H7 (cell line): ENCODE measurements around the gene SLC24A3. TPM values are rescaled to one million over a fixed set of nuclear protein-coding genes. Genes with fewer than 3 reads are reported as not detected.

Experiments
- DNase-seq: peaks from one replicate; pipeline ENCODE4 v3.0.0; 2012
- H3K27me3 ChIP-seq: 2 replicates; pipeline ENCODE4 v1.6.0; 2011; ENCODE audit warnings: mild to moderate bottlenecking, low read length; ENCODE audit not compliant: control insufficient read depth, insufficient read depth
- H3K36me3 ChIP-seq: replicated peaks from 2 replicates; pipeline ENCODE4 v1.5.1; 2011; ENCODE audit warnings: low read length; ENCODE audit not compliant: control insufficient read depth, insufficient read depth
- H3K4me3 ChIP-seq: 2 replicates; pipeline ENCODE4 v1.5.1; 2011; ENCODE audit warnings: low read depth, mild to moderate bottlenecking, control low read depth, low read length, moderate library complexity; ENCODE audit not compliant: insufficient read depth
- total RNA-seq: library from RNA; depleted of rRNA; stranded (reverse); fragments of >200 nt; shearing (Covaris generic); gene quantifications from 2 replicates; pipeline ENCODE4 v1.2.3, GENCODE V29; 2014; rRNA removed

The SLC24A3 gene
- 0.44 and 0.48 TPM in 2 replicates for total RNA-seq

- Histone ChIP-seq H3K36me3 (no peaks in the 10 kb centered on the region), H3K4me3 (peak within 1 kb of the TSS; percentile 55), H3K27me3 (peaks cover 34% of the 10 kb centered on the region)
- DNase-seq: peak; percentile 82
Measured at GRCh38 chr20:19212469-19212815, at the start of gene SLC24A3. TSS of gene SLC24A3 (plus strand) at chr20:19212642.

- no peaks in the 10 kb centered on the region for H3K27me3 ChIP-seq
- DNase-seq: no peak
- no peaks in the 10 kb centered on the region for H3K36me3 ChIP-seq
- H3K4me3 ChIP-seq: no peak overlapping the region
Measured at GRCh38 chr20:19170148-19170547, 42.3 kb upstream of the SLC24A3 start.

GRCh38 chr20:19172637-19173036 is 39.8 kb upstream of the SLC24A3 start:
- no peaks in the 10 kb centered on the region for H3K27me3 ChIP-seq
- no peaks in the 10 kb centered on the region for H3K36me3 ChIP-seq
- DNase-seq: no peak
- no peak overlapping the region for H3K4me3 ChIP-seq

- H3K4me3 ChIP-seq: no peak overlapping the region
- H3K36me3 ChIP-seq: no peaks in the 10 kb centered on the region
- DNase-seq: no peak
- no peaks in the 10 kb centered on the region for H3K27me3 ChIP-seq
Measured at GRCh38 chr20:19176470-19177052, 35.9 kb upstream of the SLC24A3 start.

- no peaks in the 10 kb centered on the region for H3K27me3 ChIP-seq
- no peaks in the 10 kb centered on the region for H3K36me3 ChIP-seq
- H3K4me3 ChIP-seq: no peak overlapping the region
- DNase-seq: no peak
Measured at GRCh38 chr20:19181552-19181951, 30.9 kb upstream of the SLC24A3 start.

- no peak overlapping the region for H3K4me3 ChIP-seq
- H3K27me3 ChIP-seq: no peaks in the 10 kb centered on the region
- H3K36me3 ChIP-seq: no peaks in the 10 kb centered on the region
- DNase-seq: no peak
Measured at GRCh38 chr20:19185083-19185482, 27.4 kb upstream of the SLC24A3 start.

- no peaks in the 10 kb centered on the region for H3K27me3 ChIP-seq
- H3K4me3 ChIP-seq: no peak overlapping the region
- H3K36me3 ChIP-seq: no peaks in the 10 kb centered on the region
- no peak for DNase-seq
Measured at GRCh38 chr20:19193349-19193748, 19.1 kb upstream of the SLC24A3 start.

- H3K36me3 ChIP-seq: no peaks in the 10 kb centered on the region
- peak; percentile 81 for DNase-seq
- H3K27me3 ChIP-seq: peaks cover 5% of the 10 kb centered on the region
- no peak overlapping the region for H3K4me3 ChIP-seq
Measured at GRCh38 chr20:19205981-19206396, 6.5 kb upstream of the SLC24A3 start.

GRCh38 chr20:19207541-19207940 is 4.9 kb upstream of the SLC24A3 start:
- Histone ChIP-seq H3K36me3 (no peaks in the 10 kb centered on the region), H3K27me3 (peaks cover 19% of the 10 kb centered on the region), H3K4me3 (no peak overlapping the region)
- DNase-seq: peak; percentile 71

- Histone ChIP-seq H3K27me3 (peaks cover 34% of the 10 kb centered on the region), H3K4me3 (no peak overlapping the region), H3K36me3 (no peaks in the 10 kb centered on the region)
- no peak for DNase-seq
Measured at GRCh38 chr20:19210391-19211155, 1.9 kb upstream of the SLC24A3 start.

- Histone ChIP-seq H3K4me3 (peak overlapping the region; percentile 55; the same call in 1 of the 2 replicates), H3K27me3 (peaks cover 34% of the 10 kb centered on the region), H3K36me3 (no peaks in the 10 kb centered on the region)
- DNase-seq: peak; percentile 29
Measured at GRCh38 chr20:19211252-19211651, 1.2 kb upstream of the SLC24A3 start.

- Histone ChIP-seq H3K27me3 (peaks cover 34% of the 10 kb centered on the region), H3K36me3 (no peaks in the 10 kb centered on the region), H3K4me3 (peak overlapping the region; percentile 55)
- DNase-seq: peak; percentile 79
Measured at GRCh38 chr20:19211661-19212468, 577 bp upstream of the SLC24A3 start.

GRCh38 chr20:19212821-19213502 is 520 bp downstream of the SLC24A3 start:
- peaks cover 34% of the 10 kb centered on the region for H3K27me3 ChIP-seq
- DNase-seq: peak; percentile 85

GRCh38 chr20:19213946-19214490 is 1.6 kb downstream of the SLC24A3 start:
- no peak for DNase-seq
- Histone ChIP-seq H3K27me3 (peaks cover 34% of the 10 kb centered on the region), H3K4me3 (no peak overlapping the region), H3K36me3 (no peaks in the 10 kb centered on the region)

More at GRCh38 chr20:19212821-19213502, 520 bp downstream of the SLC24A3 start:
- no peaks in the 10 kb centered on the region for H3K36me3 ChIP-seq
- peak overlapping the region; percentile 55 for H3K4me3 ChIP-seq
